Measurements from ENCODE around the gene IGHMBP2.

The IGHMBP2 gene

GRCh38 chr11:68928136-68928880, 24.6 kb downstream of the IGHMBP2 start:
- H3K27me3 Mint-ChIP-seq (ENCODE audit: low read depth) = no peaks in the 10 kb centered on the region
- no peak for TF ChIP-seq CTCF (IDR thresholded peaks at IDR 0.05; ENCODE audit: unreplicated experiment in 3 of 3)
- H3K36me3 Mint-ChIP-seq (ENCODE audit: low read depth) = peaks cover 73% of the 10 kb centered on the region
- no peak overlapping the region for H3K27ac Mint-ChIP-seq
- H3K9me3 Mint-ChIP-seq = peaks cover 35% of the 10 kb centered on the region
- H3K4me1 Mint-ChIP-seq = peaks cover 4% of the 10 kb centered on the region
- no peak overlapping the region for H3K4me3 Mint-ChIP-seq

GRCh38 chr11:68929135-68929534, 25.4 kb downstream of the IGHMBP2 start:
- peaks cover 65% of the 10 kb centered on the region for H3K36me3 Mint-ChIP-seq (ENCODE audit: low read depth)
- H3K9me3 Mint-ChIP-seq = peaks cover 28% of the 10 kb centered on the region
- no peak overlapping the region for H3K27ac Mint-ChIP-seq
- TF ChIP-seq CTCF (IDR thresholded peaks at IDR 0.05; ENCODE audit: unreplicated experiment in 3 of 3) = no peak
- peaks cover 4% of the 10 kb centered on the region for H3K4me1 Mint-ChIP-seq
- no peaks in the 10 kb centered on the region for H3K27me3 Mint-ChIP-seq (ENCODE audit: low read depth)
- H3K4me3 Mint-ChIP-seq = no peak overlapping the region

GRCh38 chr11:68929706-68930570, 26.2 kb downstream of the IGHMBP2 start:
- H3K4me3 Mint-ChIP-seq = no peak overlapping the region
- TF ChIP-seq CTCF (IDR thresholded peaks at IDR 0.05; ENCODE audit: unreplicated experiment in 3 of 3) = no peak
- peaks cover 20% of the 10 kb centered on the region for H3K9me3 Mint-ChIP-seq
- peaks cover 57% of the 10 kb centered on the region for H3K36me3 Mint-ChIP-seq (ENCODE audit: low read depth)
- H3K4me1 Mint-ChIP-seq = peaks cover 4% of the 10 kb centered on the region
- no peak overlapping the region for H3K27ac Mint-ChIP-seq
- no peaks in the 10 kb centered on the region for H3K27me3 Mint-ChIP-seq (ENCODE audit: low read depth)

GRCh38 chr11:68930991-68931855, 27.5 kb downstream of the IGHMBP2 start:
- Mint-ChIP-seq H3K4me3 (no peak overlapping the region), H3K27ac (no peak overlapping the region), H3K27me3 (ENCODE audit: low read depth) (no peaks in the 10 kb centered on the region), H3K36me3 (ENCODE audit: low read depth) (peaks cover 50% of the 10 kb centered on the region), H3K4me1 (peaks cover 4% of the 10 kb centered on the region), H3K9me3 (peaks cover 9% of the 10 kb centered on the region)
- TF ChIP-seq CTCF (IDR thresholded peaks at IDR 0.05; ENCODE audit: unreplicated experiment in 3 of 3) = no peak

- Mint-ChIP-seq H3K9me3 (peaks cover 4% of the 10 kb centered on the region), H3K36me3 (ENCODE audit: low read depth) (peaks cover 43% of the 10 kb centered on the region), H3K4me1 (peaks cover 4% of the 10 kb centered on the region), H3K4me3 (no peak overlapping the region), H3K27me3 (ENCODE audit: low read depth) (no peaks in the 10 kb centered on the region), H3K27ac (no peak overlapping the region)
- no peak for TF ChIP-seq CTCF (IDR thresholded peaks at IDR 0.05; ENCODE audit: unreplicated experiment in 3 of 3)
Observed at GRCh38 chr11:68931911-68932310, 28.2 kb downstream of the IGHMBP2 start.

All from nephron (organoid).